Smooth muscle cell (in vitro differentiated cells): ENCODE measurements around the gene TREM1. TPM values are rescaled to one million over a fixed set of nuclear protein-coding genes. Genes with fewer than 3 reads are reported as not detected.

Experiments
- DNase-seq: peaks from one replicate; lab custom pipeline; 2025; ENCODE audit not compliant: unreplicated experiment; lab: John Stamatoyannopoulos, UW
- H2AFZ ChIP-seq: fragments of 200-600 bp; sonication (generic); 2 replicates; pipeline ENCODE4 v1.6.0; 2016; ENCODE audit warnings: antibody characterized with exemption, low read depth, mild to moderate bottlenecking
- H3F3A ChIP-seq: fragments of 200-600 bp; sonication (generic); 2 replicates; pipeline ENCODE4 v1.6.0; 2017; ENCODE audit warnings: antibody characterized with exemption, low read depth
- H3K27ac ChIP-seq: fragments of 200-600 bp; sonication (generic); 2 replicates; pipeline ENCODE4 v1.5.1; 2016; ENCODE audit warnings: low read depth, mild to moderate bottlenecking
- H3K27me3 ChIP-seq: fragments of 200-600 bp; sonication (generic); 2 replicates; pipeline ENCODE4 v1.6.1; 2016; ENCODE audit warnings: low read depth, mild to moderate bottlenecking
- H3K36me3 ChIP-seq: fragments of 200-600 bp; sonication (generic); 2 replicates; pipeline ENCODE4 v1.5.1; 2016; ENCODE audit warnings: low read depth
- H3K4me1 ChIP-seq: fragments of 200-600 bp; sonication (generic); 2 replicates; pipeline ENCODE4 v1.5.1; 2016; ENCODE audit warnings: low read depth
- H3K4me2 ChIP-seq: fragments of 200-600 bp; sonication (generic); 2 replicates; pipeline ENCODE4 v1.6.0; 2016; ENCODE audit warnings: mild to moderate bottlenecking
- H3K4me3 ChIP-seq: fragments of 200-600 bp; sonication (generic); 2 replicates; pipeline ENCODE4 v1.5.1; 2016; ENCODE audit warnings: mild to moderate bottlenecking
- H3K79me2 ChIP-seq: fragments of 200-600 bp; sonication (generic); 2 replicates; pipeline ENCODE4 v1.6.0; 2016; ENCODE audit warnings: low read depth, mild to moderate bottlenecking
- H3K9ac ChIP-seq: fragments of 200-600 bp; sonication (generic); 2 replicates; pipeline ENCODE4 v1.6.0; 2016; ENCODE audit warnings: low read depth
- H3K9me3 ChIP-seq: fragments of 200-600 bp; sonication (generic); replicated peaks from 2 replicates; pipeline ENCODE4 v1.5.1; 2016; ENCODE audit warnings: low read depth
- H4K20me1 ChIP-seq: fragments of 200-600 bp; sonication (generic); 2 replicates; pipeline ENCODE4 v1.6.0; 2016; ENCODE audit warnings: low read depth
- CTCF ChIP-seq: fragments of 200-600 bp; sonication (generic); IDR thresholded peaks from 2 replicates; pipeline ENCODE4 v1.5.1; 2017; ENCODE audit warnings: borderline replicate concordance, mild to moderate bottlenecking, antibody characterized with exemption; ENCODE audit not compliant: insufficient read depth, poor library complexity, severe bottlenecking
- WGBS: methylation state at CpG from one replicate; pipeline ENCODE4 v1.1.7; 2016; ENCODE audit warnings: low lambda C conversion rate; 5-methylcytosine and 5-hydroxymethylcytosine counted together
- polyA plus RNA-seq: library from polyadenylated mRNA; unstranded; fragments of >200 nt; fragmentation: Nextera tagmentation; extraction: Ambion mirVana; gene quantifications from 2 replicates; pipeline ENCODE4 v1.2.1, GENCODE V29; 2016
- small RNA-seq: library from RNA; depleted of rRNA; stranded (forward); fragments of <200 nt; gene quantifications from one replicate; pipeline ENCODE3, GENCODE V24; 2014
- total RNA-seq: library from RNA; depleted of rRNA; stranded (reverse); fragments of >200 nt; gene quantifications from 2 replicates; pipeline ENCODE4 v1.2.3, GENCODE V29; 2014

The TREM1 gene
- total and polyA plus RNA-seq, 2 experiments from 2014 or later = 6.9 to 14.1 TPM

GRCh38 chr6:41224800-41225199 is 61.7 kb downstream of the TREM1 start:
- Histone ChIP-seq H4K20me1 (no peaks in the 10 kb centered on the region), H3K9ac (no peak overlapping the region), H2AFZ (no peak overlapping the region), H3K4me2 (no peak overlapping the region), H3K4me3 (no peak overlapping the region), H3K36me3 (no peaks in the 10 kb centered on the region), H3F3A (no peaks in the 10 kb centered on the region), H3K9me3 (no peaks in the 10 kb centered on the region), H3K27ac (no peak overlapping the region), H3K79me2 (no peaks in the 10 kb centered on the region), H3K27me3 (peaks cover 39% of the 10 kb centered on the region), H3K4me1 (no peaks in the 10 kb centered on the region)
- no peak for DNase-seq
- TF ChIP-seq CTCF = no peak
- WGBS = 91% methylated on average over 1 of the region's 1 CpG

Small RNA genes lying within 50 kb of the gene (small RNA-seq; reads per million reads assigned to genes)
- gene AL391903.2 = not detected
- not detected for gene AL391903.3
- gene RNA5SP207 = 0.16 reads per million
- gene RNU6-643P = not detected

Other genes starting within 250 kb of the TREM1 start
- 0.63 and 3.4 TPM in 2 replicates for gene UNC5CL, start 247.5 kb downstream of the TREM1 start, total RNA-seq
- 1.1 and 1.3 TPM in 2 replicates for gene UNC5CL, start 247.5 kb downstream of the TREM1 start, polyA plus RNA-seq
- gene TSPO2, start 244.2 kb downstream of the TREM1 start, total RNA-seq = not detected in 2 replicates
- not detected in 2 replicates for gene TSPO2, start 244.2 kb downstream of the TREM1 start, polyA plus RNA-seq
- gene APOBEC2, start 233.5 kb downstream of the TREM1 start, total RNA-seq = 1.0 TPM in 1 of 2 replicates, not detected in the other
- gene APOBEC2, start 233.5 kb downstream of the TREM1 start, polyA plus RNA-seq = 1.2 and 1.6 TPM in 2 replicates
- 15.0 and 18.5 TPM in 2 replicates for gene OARD1, start 214.3 kb downstream of the TREM1 start, total RNA-seq
- gene OARD1, start 214.3 kb downstream of the TREM1 start, polyA plus RNA-seq = 21.2 and 27.2 TPM in 2 replicates
- 40.2 and 43.5 TPM in 2 replicates for gene NFYA, start 213.7 kb downstream of the TREM1 start, total RNA-seq
- 20.6 and 22.4 TPM in 2 replicates for gene NFYA, start 213.7 kb downstream of the TREM1 start, polyA plus RNA-seq
- not detected in 2 replicates for gene TREML1, start 132.3 kb downstream of the TREM1 start, total RNA-seq
- gene TREML1, start 132.3 kb downstream of the TREM1 start, polyA plus RNA-seq = not detected in 2 replicates
- gene TREM2, start 123.6 kb downstream of the TREM1 start, total RNA-seq = not detected in 2 replicates
- 0.24 TPM in 1 of 2 replicates, not detected in the other for gene TREM2, start 123.6 kb downstream of the TREM1 start, polyA plus RNA-seq
- gene TREML2, start 85.5 kb downstream of the TREM1 start, total RNA-seq = not detected in 2 replicates
- gene TREML2, start 85.5 kb downstream of the TREM1 start, polyA plus RNA-seq = not detected in 2 replicates
- gene TREML4, start 58.3 kb downstream of the TREM1 start, total RNA-seq = not detected in 2 replicates
- not detected in 2 replicates for gene TREML4, start 58.3 kb downstream of the TREM1 start, polyA plus RNA-seq
- not detected in 2 replicates for gene NCR2, start 48.9 kb upstream of the TREM1 start, total RNA-seq
- gene NCR2, start 48.9 kb upstream of the TREM1 start, polyA plus RNA-seq = not detected in 2 replicates